CD4-positive, alpha-beta memory T cell (primary cell): ENCODE data around the gene HRK. TPM values are rescaled to one million over a fixed set of nuclear protein-coding genes. Genes with fewer than 3 reads are reported as not detected.

ENCODE experiments used
- CTCF ChIA-PET: fragments of 350-600 bp; sonication (Branson Sonifier 250); formaldehyde crosslinking; loops from one replicate; lab custom pipeline; 2021; ENCODE audit warnings: inconsistent platforms; ENCODE audit not compliant: partially characterized antibody; lab: Charles Lee
- POLR2A ChIA-PET: fragments of 350-600 bp; sonication (Branson Sonifier 250); formaldehyde crosslinking; loops from one replicate; lab custom pipeline; 2021; ENCODE audit not compliant: partially characterized antibody; lab: Charles Lee
- DNase-seq, 5 donors: peaks; one replicate each; pipeline versions ENCODE4 v3.0.0 to v3.0.0-alpha.2; 2020 to 2022; ENCODE audit warnings: mixed read lengths in 1 of 5
- H3K27ac ChIP-seq: one replicate; pipeline ENCODE4 v1.7.0; 2013; ENCODE audit warnings: low read depth, low read length
- H3K27me3 ChIP-seq: 2 replicates; pipeline ENCODE4 v1.7.0; 2013; ENCODE audit warnings: mild to moderate bottlenecking, low read length, moderate library complexity; ENCODE audit not compliant: insufficient read depth
- H3K36me3 ChIP-seq: 2 replicates; pipeline ENCODE4 v1.7.0; 2013; ENCODE audit warnings: mild to moderate bottlenecking, low read length, moderate library complexity; ENCODE audit not compliant: insufficient read depth
- H3K4me1 ChIP-seq: 2 replicates; pipeline ENCODE4 v1.7.0; 2013; ENCODE audit warnings: mild to moderate bottlenecking, low read length, moderate library complexity; ENCODE audit not compliant: insufficient read depth
- H3K4me3 ChIP-seq, 2 donors: one replicate each; pipeline ENCODE4 v1.7.0; 2013; ENCODE audit warnings: low read length in 2 of 2, mild to moderate bottlenecking in 1 of 2
- H3K9me3 ChIP-seq, 2 donors: one replicate each; pipeline ENCODE4 v1.7.0; 2013; ENCODE audit warnings: low read length in 2 of 2, control low read depth in 1 of 2; ENCODE audit not compliant: control insufficient read depth in 1 of 2
- H3K27ac Mint-ChIP-seq, 7 donors: one replicate each; pipeline ENCODE4 v1.8.0; 2020 to 2021; ENCODE audit warnings: mixed read lengths in 7 of 7, mild to moderate bottlenecking in 6 of 7, inconsistent platforms in 3 of 7, moderate library complexity in 3 of 7
- H3K27me3 Mint-ChIP-seq, 2 donors: one replicate each; pipeline ENCODE4 v1.8.0; 2020 to 2021; ENCODE audit warnings: mixed read lengths in 2 of 2
- H3K36me3 Mint-ChIP-seq, 2 donors: one replicate each; pipeline ENCODE4 v1.8.0; 2020 to 2021; ENCODE audit warnings: mixed read lengths in 2 of 2, inconsistent platforms in 1 of 2, mild to moderate bottlenecking in 1 of 2
- H3K4me1 Mint-ChIP-seq, 4 donors: one replicate each; pipeline ENCODE4 v1.8.0; 2020 to 2021; ENCODE audit warnings: mixed read lengths in 4 of 4, mild to moderate bottlenecking in 1 of 4
- H3K4me3 Mint-ChIP-seq, 8 donors: one replicate each; pipeline ENCODE4 v1.8.0; 2020 to 2021; ENCODE audit warnings: mixed read lengths in 8 of 8, mild to moderate bottlenecking in 7 of 8, moderate library complexity in 6 of 8, inconsistent platforms in 3 of 8
- H3K9me3 Mint-ChIP-seq, 8 donors: one replicate each; pipeline ENCODE4 v1.8.0; 2020 to 2021; ENCODE audit warnings: mixed read lengths in 8 of 8, mild to moderate bottlenecking in 5 of 8, inconsistent platforms in 3 of 8, moderate library complexity in 1 of 8
- intact Hi-C: fragments of 100-400 bp; cut with micrococcal nuclease; formaldehyde crosslinking; loops from one replicate; pipeline ENCODE4 v1.15.1; 2023
- polyA plus RNA-seq, 2 donors: library from polyadenylated mRNA; unstranded; fragments of 300-500 nt; fragmentation: Illumina TruSeq; gene quantifications; one replicate each; pipeline ENCODE4 v1.2.3, GENCODE V29; 2021
- total RNA-seq, 2 experiments: library from RNA; stranded (reverse); gene quantifications; one replicate each; pipeline ENCODE4 v1.2.3, GENCODE V29; 2021

HRK gene
- total and polyA plus RNA-seq, 4 experiments from 2014 or later, result 0.06 TPM; not detected in 3

DNA sequence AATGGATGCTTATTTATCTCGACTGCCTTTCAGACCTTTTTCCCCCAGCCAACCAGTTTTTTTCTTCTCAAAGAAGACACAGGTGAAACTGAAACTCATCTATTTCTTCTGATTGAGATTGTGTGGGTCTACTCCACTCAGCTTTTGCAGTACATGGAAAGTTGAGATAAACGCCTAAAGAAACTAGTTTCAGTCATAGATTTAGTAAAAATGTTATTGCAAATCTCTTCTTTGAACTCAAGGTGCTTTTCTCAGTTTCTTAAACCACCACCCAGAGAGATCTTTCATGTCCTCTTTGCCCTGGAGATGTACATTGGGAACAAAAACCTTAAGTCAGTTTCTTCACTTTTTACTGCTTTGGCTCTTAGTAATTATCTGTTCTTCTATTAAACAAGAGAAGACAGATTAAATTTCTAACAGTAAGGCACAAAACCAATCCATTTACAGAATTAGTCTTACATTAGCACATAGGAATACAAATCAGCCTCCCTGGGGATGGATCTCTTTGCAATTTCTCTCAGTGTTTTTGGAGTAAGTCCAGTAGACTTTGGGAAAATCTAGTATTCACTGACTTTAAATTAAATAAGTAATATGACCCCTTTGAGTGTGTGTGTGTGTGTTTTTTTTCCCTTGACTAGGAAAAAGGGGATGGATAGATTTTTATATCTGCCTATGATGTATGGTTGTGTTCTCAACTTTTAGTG lies 41.1 kb upstream of the HRK start:
- H3K4me3 Mint-ChIP-seq, result peak overlapping the region in 6 of 8 donors; percentile 17 to 64 (median 37)
- H3K4me1 Mint-ChIP-seq, result peaks cover 51 to 87% (median 71%) of the 10 kb centered on the region in 4 donors
- intact Hi-C loops, result no loop called here
- H3K27me3 Mint-ChIP-seq, result no peaks in the 10 kb centered on the region
- peaks cover 73% of the 10 kb centered on the region for H3K4me1 ChIP-seq
- no peak overlapping the region for H3K27ac ChIP-seq
- peak overlapping the region in 6 of 7 donors; percentile 1 to 59 (median 29) for H3K27ac Mint-ChIP-seq
- peak in 2 of 5 donors; percentile 10 to 19 for DNase-seq
- no peak overlapping the region for H3K4me3 ChIP-seq
- POLR2A ChIA-PET, result interaction anchor here (2.0 kb wide), 1 partner anchor 11 kb away, joined by 7 read pairs; the partner anchor contains the start of gene FBXW8
- H3K9me3 Mint-ChIP-seq, result no peaks in the 10 kb centered on the region
- no peaks in the 10 kb centered on the region for H3K9me3 ChIP-seq
- no peaks in the 10 kb centered on the region for H3K27me3 ChIP-seq
- H3K36me3 Mint-ChIP-seq, result peaks cover 0 to under 1% of the 10 kb centered on the region in 2 donors
- H3K36me3 ChIP-seq, result no peaks in the 10 kb centered on the region
- CTCF ChIA-PET, result no interaction called here

DNA sequence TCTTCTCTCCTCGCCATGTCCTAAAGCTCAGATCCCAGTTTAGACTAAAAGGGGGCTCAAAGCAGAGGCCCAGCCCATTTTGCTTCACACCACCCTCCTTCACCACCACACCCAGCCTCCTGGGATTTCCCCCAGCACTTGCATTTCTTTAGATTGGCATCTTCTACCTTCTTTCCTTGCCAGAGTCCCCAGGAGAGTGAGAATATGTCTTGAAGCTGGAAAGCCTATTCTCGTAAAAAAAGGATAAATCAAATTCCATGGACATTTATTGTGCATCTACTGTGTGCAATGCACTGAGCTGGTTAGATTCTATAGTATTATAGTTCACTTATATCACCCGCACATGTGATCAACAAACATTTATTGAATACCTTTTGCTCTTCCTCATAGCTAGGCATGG lies 39.7 kb upstream of the HRK start:
- peaks cover under 1% of the 10 kb centered on the region in 2 donors for H3K36me3 Mint-ChIP-seq
- no peaks in the 10 kb centered on the region for H3K27me3 Mint-ChIP-seq
- no peak overlapping the region for H3K27ac ChIP-seq
- DNase-seq, result no peak
- ChIA-PET CTCF (interaction anchor here (1.1 kb wide), 1 partner anchor 10 kb away, joined by 3 read pairs; the partner anchor contains the start of gene FBXW8), POLR2A (interaction anchor here (2.0 kb wide), 1 partner anchor 10 kb away, joined by 7 read pairs; the partner anchor contains the start of gene FBXW8)
- H3K36me3 ChIP-seq, result no peaks in the 10 kb centered on the region
- no peak overlapping the region for H3K4me3 ChIP-seq
- no peaks in the 10 kb centered on the region for H3K9me3 ChIP-seq
- peaks cover 75% of the 10 kb centered on the region for H3K4me1 ChIP-seq
- peak overlapping the region in 2 of 7 donors; percentile 19 to 69 for H3K27ac Mint-ChIP-seq
- H3K4me3 Mint-ChIP-seq, result peak overlapping the region in 1 of 8 donors; percentile 66
- peaks cover 51 to 89% (median 71%) of the 10 kb centered on the region in 4 donors for H3K4me1 Mint-ChIP-seq
- no peaks in the 10 kb centered on the region for H3K27me3 ChIP-seq
- intact Hi-C loops, result no loop called here
- no peaks in the 10 kb centered on the region for H3K9me3 Mint-ChIP-seq

DNA sequence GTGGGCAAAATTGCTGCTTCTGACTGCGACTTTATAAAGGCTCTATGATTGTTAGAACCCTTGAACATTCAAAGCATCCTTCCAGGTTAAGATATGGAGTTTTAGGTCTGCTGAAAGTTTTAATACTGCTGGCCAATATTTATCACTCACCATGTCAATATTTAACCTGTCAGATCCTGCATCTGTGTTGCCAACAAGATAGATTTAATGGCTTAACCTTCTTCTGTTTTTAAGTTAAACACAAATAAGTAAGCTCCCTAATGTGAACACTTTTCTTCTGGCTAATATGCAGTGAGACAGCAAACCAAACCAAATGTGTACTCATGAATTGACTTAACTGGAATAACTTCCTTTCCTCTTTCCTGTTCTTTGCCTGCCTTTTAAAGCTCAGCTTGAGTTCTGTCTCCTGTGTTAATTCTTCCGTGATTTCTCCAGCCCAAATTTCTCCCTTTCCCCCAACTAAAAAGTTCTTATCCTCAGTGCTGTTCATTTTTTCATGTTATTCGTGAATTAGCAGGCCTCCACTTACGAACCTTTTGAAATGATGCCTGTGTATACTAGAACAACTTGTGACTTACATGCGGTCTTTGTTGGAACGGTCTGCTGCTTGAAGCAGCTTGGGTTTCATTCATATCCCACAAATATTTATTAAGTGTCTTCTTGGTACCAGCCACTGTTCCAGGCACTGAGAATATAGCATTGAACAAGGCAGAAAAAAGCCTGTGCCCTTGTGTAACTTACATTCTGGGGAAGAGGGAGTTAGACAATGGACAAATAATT lies 38.7 kb upstream of the HRK start:
- intact Hi-C loops, result no loop called here
- ChIA-PET POLR2A (no interaction called here), CTCF (interaction anchor here (1.1 kb wide), 1 partner anchor 9 kb away, joined by 3 read pairs; the partner anchor contains the start of gene FBXW8)
- H3K27ac ChIP-seq, result no peak overlapping the region
- no peak overlapping the region for H3K4me3 Mint-ChIP-seq
- H3K4me1 ChIP-seq, result peaks cover 66% of the 10 kb centered on the region
- H3K36me3 Mint-ChIP-seq, result peaks cover 4 to 5% of the 10 kb centered on the region in 2 donors
- H3K36me3 ChIP-seq, result no peaks in the 10 kb centered on the region
- no peaks in the 10 kb centered on the region for H3K9me3 ChIP-seq
- H3K9me3 Mint-ChIP-seq, result no peaks in the 10 kb centered on the region
- no peak overlapping the region for H3K27ac Mint-ChIP-seq
- no peaks in the 10 kb centered on the region for H3K27me3 Mint-ChIP-seq
- no peak for DNase-seq
- H3K4me3 ChIP-seq, result no peak overlapping the region
- peaks cover 42 to 86% (median 68%) of the 10 kb centered on the region in 4 donors for H3K4me1 Mint-ChIP-seq
- H3K27me3 ChIP-seq, result no peaks in the 10 kb centered on the region

DNA sequence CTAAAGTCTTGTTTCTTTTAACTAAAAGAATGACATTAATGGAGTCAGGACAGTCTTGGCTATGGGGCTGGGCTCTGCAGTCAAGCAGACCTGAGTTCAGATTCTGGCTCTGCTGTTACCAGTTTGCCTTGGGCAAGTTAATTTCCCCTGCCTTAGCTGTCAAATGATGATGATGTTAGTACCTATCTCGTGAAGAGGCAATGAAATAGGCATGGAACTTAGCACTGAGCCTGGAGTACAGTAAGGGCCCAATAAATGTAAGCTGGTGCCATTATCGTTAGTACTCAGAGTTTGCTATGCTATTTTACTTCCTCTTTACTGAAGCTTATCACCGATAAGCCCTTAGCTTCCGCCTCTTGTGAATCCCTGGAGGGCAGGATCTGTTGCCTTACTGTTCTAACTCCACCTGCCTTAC lies 38.0 kb upstream of the HRK start:
- POLR2A ChIA-PET, result no interaction called here

DNA sequence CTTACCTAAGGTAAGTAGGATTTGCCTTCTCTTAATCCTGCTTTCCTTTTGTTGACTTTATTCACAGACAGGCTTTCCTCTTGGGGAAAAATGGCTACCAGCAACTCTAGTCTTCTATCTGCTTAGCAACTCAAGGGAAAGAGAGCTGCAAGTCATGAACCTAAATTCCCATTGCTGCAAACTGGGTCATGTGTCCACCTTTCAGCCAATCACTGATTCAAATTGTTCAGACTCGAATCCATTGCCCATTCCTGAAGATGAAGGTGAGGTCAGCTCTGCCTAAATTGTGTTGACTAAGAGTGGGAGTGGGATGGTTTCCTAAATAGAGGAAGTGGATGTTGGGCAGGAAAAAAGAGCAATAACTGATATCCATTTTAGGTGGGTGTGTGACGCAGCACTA lies 37.2 kb upstream of the HRK start:
- intact Hi-C loops, result no loop called here
- Histone ChIP-seq H3K27ac (no peak overlapping the region), H3K36me3 (no peaks in the 10 kb centered on the region), H3K4me3 (no peak overlapping the region), H3K27me3 (no peaks in the 10 kb centered on the region), H3K9me3 (no peaks in the 10 kb centered on the region), H3K4me1 (peaks cover 54% of the 10 kb centered on the region)
- CTCF ChIA-PET, result no interaction called here
- Mint-ChIP-seq H3K9me3 (no peaks in the 10 kb centered on the region), H3K27ac (peak overlapping the region in 1 of 7 donors; percentile 42), H3K4me3 (no peak overlapping the region), H3K4me1 (peaks cover 34 to 79% (median 61%) of the 10 kb centered on the region in 4 donors), H3K36me3 (peaks cover 4 to 5% of the 10 kb centered on the region in 2 donors), H3K27me3 (no peaks in the 10 kb centered on the region)
- DNase-seq, result no peak
- POLR2A ChIA-PET, result no interaction called here

More for the DNA sequence above, 38.0 kb upstream of the HRK start:
- H3K4me1 ChIP-seq, result peaks cover 60% of the 10 kb centered on the region
- no peak for DNase-seq
- Mint-ChIP-seq H3K4me3 (no peak overlapping the region), H3K4me1 (peaks cover 36 to 81% (median 62%) of the 10 kb centered on the region in 4 donors), H3K27ac (no peak overlapping the region), H3K27me3 (no peaks in the 10 kb centered on the region), H3K36me3 (peaks cover 4 to 5% of the 10 kb centered on the region in 2 donors), H3K9me3 (no peaks in the 10 kb centered on the region)
- H3K9me3 ChIP-seq, result no peaks in the 10 kb centered on the region
- H3K27me3 ChIP-seq, result no peaks in the 10 kb centered on the region
- no peaks in the 10 kb centered on the region for H3K36me3 ChIP-seq
- CTCF ChIA-PET, result no interaction called here
- intact Hi-C loops, result no loop called here
- H3K27ac ChIP-seq, result no peak overlapping the region
- H3K4me3 ChIP-seq, result no peak overlapping the region

DNA sequence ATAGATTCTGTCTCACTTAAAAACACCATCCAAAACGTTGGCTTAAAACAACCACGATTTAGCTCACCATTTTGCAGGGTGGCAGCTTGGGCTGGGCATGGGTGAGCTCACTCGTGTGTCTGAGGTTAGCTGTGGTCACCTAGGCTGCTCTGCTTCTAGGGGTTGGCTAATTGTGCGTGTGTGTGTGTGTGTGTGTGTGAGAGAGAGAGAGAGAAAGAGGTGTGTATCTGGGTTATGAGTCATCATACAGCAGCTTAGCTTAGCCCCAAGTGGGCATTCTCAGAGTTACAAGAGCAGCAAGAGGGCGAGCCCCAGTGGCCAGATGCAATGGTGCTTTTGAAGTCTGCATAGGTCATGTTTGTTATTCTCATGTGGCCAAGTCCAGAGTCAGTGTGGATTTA lies 35.5 kb upstream of the HRK start:
- intact Hi-C loops, result no loop called here
- Histone ChIP-seq H3K27me3 (no peaks in the 10 kb centered on the region), H3K9me3 (no peaks in the 10 kb centered on the region), H3K4me1 (peaks cover 43% of the 10 kb centered on the region), H3K27ac (no peak overlapping the region), H3K36me3 (no peaks in the 10 kb centered on the region), H3K4me3 (no peak overlapping the region)
- Mint-ChIP-seq H3K27ac (peak overlapping the region in 3 of 7 donors; percentile 15 to 87 (median 40)), H3K36me3 (peaks cover 4 to 5% of the 10 kb centered on the region in 2 donors), H3K27me3 (no peaks in the 10 kb centered on the region), H3K4me1 (peaks cover 30 to 81% (median 59%) of the 10 kb centered on the region in 4 donors), H3K4me3 (peak overlapping the region in 3 of 8 donors; percentile 29 to 80 (median 54)), H3K9me3 (no peaks in the 10 kb centered on the region)
- POLR2A ChIA-PET, result no interaction called here
- CTCF ChIA-PET, result no interaction called here
- peak in 3 of 5 donors; percentile 10 to 55 (median 50) for DNase-seq

DNA sequence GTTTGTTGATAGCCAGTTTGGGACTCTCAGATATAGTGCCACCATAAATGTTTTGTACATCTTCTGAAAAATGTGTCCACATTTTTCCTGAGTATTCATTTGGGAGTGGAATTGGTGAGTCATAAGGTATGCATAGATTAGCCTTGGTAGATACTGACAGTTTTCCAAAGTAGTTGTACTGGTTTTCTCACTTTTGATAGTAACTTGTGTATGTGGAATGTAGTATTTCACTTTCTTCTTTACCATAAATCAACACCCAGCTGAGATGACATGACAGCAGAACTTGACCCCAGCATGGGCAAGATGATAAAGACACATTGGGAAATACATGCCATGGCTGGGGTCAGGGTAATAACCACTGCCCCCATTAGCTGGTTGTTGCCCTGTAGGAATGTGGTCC lies 34.9 kb upstream of the HRK start:
- no peak for DNase-seq
- Mint-ChIP-seq H3K4me3 (no peak overlapping the region), H3K27me3 (no peaks in the 10 kb centered on the region), H3K36me3 (peaks cover 4 to 5% of the 10 kb centered on the region in 2 donors), H3K4me1 (peaks cover 30 to 80% (median 58%) of the 10 kb centered on the region in 4 donors), H3K27ac (peak overlapping the region in 2 of 7 donors; percentile 10 to 87), H3K9me3 (no peaks in the 10 kb centered on the region)
- no peaks in the 10 kb centered on the region for H3K27me3 ChIP-seq
- intact Hi-C loops, result no loop called here
- no peaks in the 10 kb centered on the region for H3K36me3 ChIP-seq
- CTCF ChIA-PET, result no interaction called here
- H3K4me1 ChIP-seq, result peaks cover 42% of the 10 kb centered on the region
- no peaks in the 10 kb centered on the region for H3K9me3 ChIP-seq
- no peak overlapping the region for H3K27ac ChIP-seq
- POLR2A ChIA-PET, result no interaction called here
- no peak overlapping the region for H3K4me3 ChIP-seq
